Activated CD4-positive, CD25-positive, alpha-beta regulatory T cell treated with anti-CD3 and anti-CD28 coated beads, Interleukin-2, amount 50 U/mL, for 72 hours (primary cell): ENCODE results near the gene GLIS1.

Experiments used
- DNase-seq: peaks from one replicate; pipeline ENCODE4 v3.0.0; 2021

Gene GLIS1

GRCh38 chr1:53542551-53542950, 196.4 kb downstream of the GLIS1 start:
- no peak for DNase-seq

GRCh38 chr1:53541761-53542550, 197.0 kb downstream of the GLIS1 start:
- no peak for DNase-seq

- DNase-seq = no peak
Observed at GRCh38 chr1:53541263-53541625, 197.7 kb downstream of the GLIS1 start.

- DNase-seq = no peak
Observed at GRCh38 chr1:53540604-53541262, 198.2 kb downstream of the GLIS1 start.

- DNase-seq = no peak
Observed at GRCh38 chr1:53539711-53540603, 199.0 kb downstream of the GLIS1 start.

GRCh38 chr1:53539226-53539625, 199.7 kb downstream of the GLIS1 start:
- no peak for DNase-seq

GRCh38 chr1:53536606-53537005, 202.4 kb downstream of the GLIS1 start:
- DNase-seq = no peak

- DNase-seq = no peak
Observed at GRCh38 chr1:53535846-53536245, 203.1 kb downstream of the GLIS1 start.

- no peak for DNase-seq
Observed at GRCh38 chr1:53535226-53535625, 203.7 kb downstream of the GLIS1 start.

- DNase-seq = no peak
Observed at GRCh38 chr1:53532912-53533311, 206.1 kb downstream of the GLIS1 start.

GRCh38 chr1:53532377-53532776, 206.6 kb downstream of the GLIS1 start:
- no peak for DNase-seq

- no peak for DNase-seq
Observed at GRCh38 chr1:53530550-53530949, 208.4 kb downstream of the GLIS1 start.

GRCh38 chr1:53529555-53529954, 209.4 kb downstream of the GLIS1 start:
- no peak for DNase-seq

GRCh38 chr1:53527368-53527767, 211.6 kb downstream of the GLIS1 start:
- DNase-seq = no peak

GRCh38 chr1:53526451-53527101, 212.4 kb downstream of the GLIS1 start:
- no peak for DNase-seq

- DNase-seq = no peak
Observed at GRCh38 chr1:53525595-53525994, 213.4 kb downstream of the GLIS1 start.

- no peak for DNase-seq
Observed at GRCh38 chr1:53524428-53525375, 214.3 kb downstream of the GLIS1 start.

- no peak for DNase-seq
Observed at GRCh38 chr1:53521924-53522552, 216.9 kb downstream of the GLIS1 start.

GRCh38 chr1:53520481-53520880, 218.5 kb downstream of the GLIS1 start:
- no peak for DNase-seq

- no peak for DNase-seq
Observed at GRCh38 chr1:53519421-53519820, 219.5 kb downstream of the GLIS1 start.

- no peak for DNase-seq
Observed at GRCh38 chr1:53518775-53519174, 220.2 kb downstream of the GLIS1 start.
